ENCODE measurements around the gene IDH1. TPM values are rescaled to one million over a fixed set of nuclear protein-coding genes. Genes with fewer than 3 reads are reported as not detected.

The IDH1 gene
- total RNA-seq, 2 experiments from 2014 or later, result 19.0 to 19.7 TPM

- H3K36me3 Mint-ChIP-seq (ENCODE audit: low read depth), result peaks cover 21% of the 10 kb centered on the region
- ChIA-PET CTCF (interaction anchor here (0.6 to 7.3 kb wide), 10 partner anchors 10 to 854 kb away, joined by 3 to 77 read pairs (median 4); partner anchors contain the start of gene PIKFYVE), POLR2A (interaction anchor here (0.9 kb wide), 1 partner anchor 13 kb away, joined by 3 read pairs; the partner anchor contains the start of gene PIKFYVE)
- no peaks in the 10 kb centered on the region for H3K9me3 Mint-ChIP-seq
- H3K4me1 Mint-ChIP-seq (ENCODE audit: low read depth), result peaks cover 20% of the 10 kb centered on the region
- H3K4me3 Mint-ChIP-seq, result peak overlapping the region; percentile 95
- no peak overlapping the region for H3K27ac Mint-ChIP-seq
- ATAC-seq (no peak), DNase-seq (no peak)
- intact Hi-C loops (cut with micrococcal nuclease), result no loop called here
- no peak for TF ChIP-seq CTCF (IDR thresholded peaks at IDR 0.05)
- H3K27me3 Mint-ChIP-seq, result no peaks in the 10 kb centered on the region
These were observed 2.0 kb downstream of the IDH1 start for GRCh38 chr2:208252716-208253492.

GRCh38 chr2:208251098-208251497 lies 3.8 kb downstream of the IDH1 start:
- Mint-ChIP-seq H3K27me3 (no peaks in the 10 kb centered on the region), H3K4me3 (no peak overlapping the region), H3K36me3 (ENCODE audit: low read depth) (peaks cover 24% of the 10 kb centered on the region), H3K27ac (no peak overlapping the region), H3K9me3 (no peaks in the 10 kb centered on the region), H3K4me1 (ENCODE audit: low read depth) (peaks cover 20% of the 10 kb centered on the region)
- CTCF ChIA-PET, result interaction anchor here (6.3 to 7.3 kb wide), 2 partner anchors 17 to 76 kb away, joined by 62 to 77 read pairs; partner anchors contain the start of gene PIKFYVE
- no peak for ATAC-seq
- DNase-seq, result no peak
- intact Hi-C loops (cut with micrococcal nuclease), result no loop called here
- no peak for TF ChIP-seq CTCF (IDR thresholded peaks at IDR 0.05)
- POLR2A ChIA-PET, result no interaction called here

- H3K36me3 Mint-ChIP-seq (ENCODE audit: low read depth), result peaks cover 24% of the 10 kb centered on the region
- H3K27ac Mint-ChIP-seq, result no peak overlapping the region
- no peak for TF ChIP-seq CTCF (IDR thresholded peaks at IDR 0.05)
- intact Hi-C loops (cut with micrococcal nuclease), result no loop called here
- ChIA-PET CTCF (no interaction called here), POLR2A (no interaction called here)
- no peaks in the 10 kb centered on the region for H3K27me3 Mint-ChIP-seq
- no peak overlapping the region for H3K4me3 Mint-ChIP-seq
- ATAC-seq, result no peak
- H3K4me1 Mint-ChIP-seq (ENCODE audit: low read depth), result peaks cover 18% of the 10 kb centered on the region
- DNase-seq, result no peak
- no peaks in the 10 kb centered on the region for H3K9me3 Mint-ChIP-seq
These were observed 4.5 kb downstream of the IDH1 start for GRCh38 chr2:208250388-208250787.

GRCh38 chr2:208249296-208249695 lies 5.6 kb downstream of the IDH1 start:
- no peak overlapping the region for H3K27ac Mint-ChIP-seq
- no peak for DNase-seq
- peaks cover 18% of the 10 kb centered on the region for H3K4me1 Mint-ChIP-seq (ENCODE audit: low read depth)
- CTCF ChIA-PET, result interaction anchor here (1.5 kb wide), 1 partner anchor 48 kb away, joined by 3 read pairs; no protein-coding TSS in a partner anchor
- ATAC-seq, result no peak
- no peaks in the 10 kb centered on the region for H3K9me3 Mint-ChIP-seq
- TF ChIP-seq CTCF (IDR thresholded peaks at IDR 0.05), result no peak
- H3K36me3 Mint-ChIP-seq (ENCODE audit: low read depth), result peaks cover 24% of the 10 kb centered on the region
- no peak overlapping the region for H3K4me3 Mint-ChIP-seq
- intact Hi-C loops (cut with micrococcal nuclease), result no loop called here
- POLR2A ChIA-PET, result no interaction called here
- H3K27me3 Mint-ChIP-seq, result no peaks in the 10 kb centered on the region

GRCh38 chr2:208248601-208249000 lies 6.3 kb downstream of the IDH1 start:
- no peaks in the 10 kb centered on the region for H3K27me3 Mint-ChIP-seq
- intact Hi-C loops (cut with micrococcal nuclease), result no loop called here
- H3K36me3 Mint-ChIP-seq (ENCODE audit: low read depth), result peaks cover 26% of the 10 kb centered on the region
- ChIA-PET CTCF (interaction anchor here (1.5 kb wide), 1 partner anchor 49 kb away, joined by 3 read pairs; no protein-coding TSS in a partner anchor), POLR2A (no interaction called here)
- no peak for TF ChIP-seq CTCF (IDR thresholded peaks at IDR 0.05)
- H3K27ac Mint-ChIP-seq, result no peak overlapping the region
- no peak for ATAC-seq
- H3K4me1 Mint-ChIP-seq (ENCODE audit: low read depth), result peaks cover 13% of the 10 kb centered on the region
- H3K9me3 Mint-ChIP-seq, result no peaks in the 10 kb centered on the region
- no peak for DNase-seq
- no peak overlapping the region for H3K4me3 Mint-ChIP-seq

Data from activated CD8-positive, alpha-beta T cell treated with anti-CD3 and anti-CD28 coated beads for 36 hours (primary cell).